ENCODE measurements around the gene SASH1.

DNA sequence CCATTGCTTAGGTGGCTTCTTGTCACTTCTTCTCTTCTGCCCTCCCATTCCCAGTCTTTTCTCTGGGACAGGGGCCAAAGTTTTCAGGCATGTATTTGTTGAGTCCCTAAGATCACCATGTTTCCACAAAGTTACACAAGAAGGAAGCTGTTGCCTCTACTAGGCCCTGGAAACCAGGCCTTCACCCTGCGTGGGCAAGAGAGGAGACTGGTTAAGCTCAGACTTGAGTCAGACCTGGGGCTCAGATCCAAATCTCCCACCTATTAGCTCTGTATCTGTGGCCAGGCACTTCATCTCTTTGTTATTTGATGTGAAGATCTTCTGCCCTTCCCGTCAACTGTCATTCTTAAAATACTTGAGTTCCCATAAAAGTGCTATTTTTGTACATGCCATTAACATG lies 154.6 kb downstream of the SASH1 start:
- TF ChIP-seq, protein P1, sequence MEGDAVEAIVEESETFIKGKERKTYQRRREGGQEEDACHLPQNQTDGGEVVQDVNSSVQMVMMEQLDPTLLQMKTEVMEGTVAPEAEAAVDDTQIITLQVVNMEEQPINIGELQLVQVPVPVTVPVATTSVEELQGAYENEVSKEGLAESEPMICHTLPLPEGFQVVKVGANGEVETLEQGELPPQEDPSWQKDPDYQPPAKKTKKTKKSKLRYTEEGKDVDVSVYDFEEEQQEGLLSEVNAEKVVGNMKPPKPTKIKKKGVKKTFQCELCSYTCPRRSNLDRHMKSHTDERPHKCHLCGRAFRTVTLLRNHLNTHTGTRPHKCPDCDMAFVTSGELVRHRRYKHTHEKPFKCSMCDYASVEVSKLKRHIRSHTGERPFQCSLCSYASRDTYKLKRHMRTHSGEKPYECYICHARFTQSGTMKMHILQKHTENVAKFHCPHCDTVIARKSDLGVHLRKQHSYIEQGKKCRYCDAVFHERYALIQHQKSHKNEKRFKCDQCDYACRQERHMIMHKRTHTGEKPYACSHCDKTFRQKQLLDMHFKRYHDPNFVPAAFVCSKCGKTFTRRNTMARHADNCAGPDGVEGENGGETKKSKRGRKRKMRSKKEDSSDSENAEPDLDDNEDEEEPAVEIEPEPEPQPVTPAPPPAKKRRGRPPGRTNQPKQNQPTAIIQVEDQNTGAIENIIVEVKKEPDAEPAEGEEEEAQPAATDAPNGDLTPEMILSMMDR (IDR thresholded peaks at IDR 0.05; ENCODE audit: insufficient read depth, low read depth, low read length): no peak
- TF ChIP-seq EZH2 (IDR thresholded peaks at IDR 0.05; ENCODE audit: insufficient read depth, low read length): no peak

Measured in astrocyte (in vitro differentiated cells and primary cell).